HFFc6 (cell line): ENCODE results near the gene MAPK8IP2. TPM values are rescaled to one million over a fixed set of nuclear protein-coding genes. Genes with fewer than 3 reads are reported as not detected.
"Not testable (repeated sequence)": the region's sequence is repeated elsewhere in the genome, so short reads cannot be mapped to it uniquely, and the experiment has no call there.

Experiments
- DNase-seq: peaks from one replicate; pipeline ENCODE4 v3.0.0-alpha.2; 2018
- H3K27ac Mint-ChIP-seq: 2 replicates; pipeline ENCODE4 v1.8.0; 2020; ENCODE audit warnings: mild to moderate bottlenecking, mixed read lengths
- H3K27me3 Mint-ChIP-seq: 2 replicates; pipeline ENCODE4 v1.8.0; 2021; ENCODE audit warnings: mild to moderate bottlenecking, moderate library complexity, mixed read lengths; ENCODE audit not compliant: insufficient read depth
- H3K36me3 Mint-ChIP-seq: 2 replicates; pipeline ENCODE4 v1.8.0; 2021; ENCODE audit warnings: low read depth, mixed read lengths
- H3K4me1 Mint-ChIP-seq: 2 replicates; pipeline ENCODE4 v1.8.0; 2020; ENCODE audit warnings: low read depth, mixed read lengths
- H3K4me3 Mint-ChIP-seq: 2 replicates; pipeline ENCODE4 v1.8.0; 2020; ENCODE audit warnings: mild to moderate bottlenecking, moderate library complexity, mixed read lengths
- H3K9me3 Mint-ChIP-seq: 2 replicates; pipeline ENCODE4 v1.8.0; 2020; ENCODE audit warnings: mild to moderate bottlenecking, mixed read lengths
- total RNA-seq, 6 experiments: library from RNA; stranded (reverse); fragmentation: NEBNext Ultra II Directional; extraction: Animal tissue kit (Norgen Biotek cat#: 25700); gene quantifications; 2 replicates in 1 of 6; 3 replicates in 5 of 6; pipeline ENCODE4 v1.2.3, GENCODE V29; 2021
- TF ChIP-seq, protein P1 (sequence below): fragments of 200-600 bp; sonication (generic); IDR thresholded peaks from 2 replicates; pipeline ENCODE4 v1.5.0; 2021; ENCODE audit warnings: antibody characterized with exemption, mild to moderate bottlenecking

The MAPK8IP2 gene
- total RNA-seq, 6 experiments from 2014 or later, result 0.14 to 0.25 (median 0.15) TPM

DNA sequence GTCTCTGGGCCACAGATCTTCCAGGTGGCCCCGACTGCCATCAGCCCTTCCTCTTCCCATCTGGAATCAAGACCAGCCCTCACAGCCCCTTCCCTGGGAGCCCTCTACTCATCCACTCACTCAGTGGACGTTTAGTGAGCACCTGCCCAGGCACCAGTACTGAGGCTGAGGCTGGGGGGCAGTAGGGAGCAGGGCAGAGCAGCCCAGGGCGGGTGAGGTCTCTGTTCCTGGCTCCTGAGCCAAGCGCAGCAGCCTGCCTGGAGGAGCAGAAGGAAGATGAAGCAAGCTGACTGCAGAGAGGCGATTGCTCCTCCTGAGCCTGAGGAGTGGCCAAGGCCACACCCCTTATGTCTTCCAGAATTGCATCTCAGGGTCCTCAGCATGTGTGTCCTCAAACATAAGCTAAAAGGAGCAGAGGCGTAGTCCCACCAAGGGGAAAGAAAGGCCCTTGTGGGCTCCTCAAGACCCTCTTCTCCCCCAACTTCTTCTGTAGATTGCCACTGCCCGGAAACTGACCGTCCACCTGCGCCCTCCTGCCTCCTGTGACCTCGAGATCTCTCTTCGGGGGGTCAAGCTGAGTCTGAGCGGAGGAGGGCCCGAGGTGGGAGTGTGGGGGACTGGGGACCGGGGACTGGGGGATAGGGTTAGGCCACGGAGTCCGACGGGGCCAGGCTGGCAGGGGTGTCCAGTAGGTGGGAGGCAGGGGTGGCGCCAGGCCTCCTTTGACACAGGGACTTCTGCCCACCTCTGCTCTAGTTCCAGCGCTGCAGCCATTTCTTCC lies 5.8 kb downstream of the MAPK8IP2 start:
- H3K27ac Mint-ChIP-seq, result no peak overlapping the region
- H3K4me1 Mint-ChIP-seq, result no peaks in the 10 kb centered on the region; the same call in 1 of the 2 replicates
- TF ChIP-seq, protein P1, sequence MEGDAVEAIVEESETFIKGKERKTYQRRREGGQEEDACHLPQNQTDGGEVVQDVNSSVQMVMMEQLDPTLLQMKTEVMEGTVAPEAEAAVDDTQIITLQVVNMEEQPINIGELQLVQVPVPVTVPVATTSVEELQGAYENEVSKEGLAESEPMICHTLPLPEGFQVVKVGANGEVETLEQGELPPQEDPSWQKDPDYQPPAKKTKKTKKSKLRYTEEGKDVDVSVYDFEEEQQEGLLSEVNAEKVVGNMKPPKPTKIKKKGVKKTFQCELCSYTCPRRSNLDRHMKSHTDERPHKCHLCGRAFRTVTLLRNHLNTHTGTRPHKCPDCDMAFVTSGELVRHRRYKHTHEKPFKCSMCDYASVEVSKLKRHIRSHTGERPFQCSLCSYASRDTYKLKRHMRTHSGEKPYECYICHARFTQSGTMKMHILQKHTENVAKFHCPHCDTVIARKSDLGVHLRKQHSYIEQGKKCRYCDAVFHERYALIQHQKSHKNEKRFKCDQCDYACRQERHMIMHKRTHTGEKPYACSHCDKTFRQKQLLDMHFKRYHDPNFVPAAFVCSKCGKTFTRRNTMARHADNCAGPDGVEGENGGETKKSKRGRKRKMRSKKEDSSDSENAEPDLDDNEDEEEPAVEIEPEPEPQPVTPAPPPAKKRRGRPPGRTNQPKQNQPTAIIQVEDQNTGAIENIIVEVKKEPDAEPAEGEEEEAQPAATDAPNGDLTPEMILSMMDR, result 0 out of 2 replicates have a peak, but pooled peaks have one; percentile 11
- H3K4me3 Mint-ChIP-seq, result no peak overlapping the region
- no peak for DNase-seq
- peaks cover 52% of the 10 kb centered on the region for H3K27me3 Mint-ChIP-seq
- no peaks in the 10 kb centered on the region for H3K9me3 Mint-ChIP-seq
- H3K36me3 Mint-ChIP-seq, result no peaks in the 10 kb centered on the region

DNA sequence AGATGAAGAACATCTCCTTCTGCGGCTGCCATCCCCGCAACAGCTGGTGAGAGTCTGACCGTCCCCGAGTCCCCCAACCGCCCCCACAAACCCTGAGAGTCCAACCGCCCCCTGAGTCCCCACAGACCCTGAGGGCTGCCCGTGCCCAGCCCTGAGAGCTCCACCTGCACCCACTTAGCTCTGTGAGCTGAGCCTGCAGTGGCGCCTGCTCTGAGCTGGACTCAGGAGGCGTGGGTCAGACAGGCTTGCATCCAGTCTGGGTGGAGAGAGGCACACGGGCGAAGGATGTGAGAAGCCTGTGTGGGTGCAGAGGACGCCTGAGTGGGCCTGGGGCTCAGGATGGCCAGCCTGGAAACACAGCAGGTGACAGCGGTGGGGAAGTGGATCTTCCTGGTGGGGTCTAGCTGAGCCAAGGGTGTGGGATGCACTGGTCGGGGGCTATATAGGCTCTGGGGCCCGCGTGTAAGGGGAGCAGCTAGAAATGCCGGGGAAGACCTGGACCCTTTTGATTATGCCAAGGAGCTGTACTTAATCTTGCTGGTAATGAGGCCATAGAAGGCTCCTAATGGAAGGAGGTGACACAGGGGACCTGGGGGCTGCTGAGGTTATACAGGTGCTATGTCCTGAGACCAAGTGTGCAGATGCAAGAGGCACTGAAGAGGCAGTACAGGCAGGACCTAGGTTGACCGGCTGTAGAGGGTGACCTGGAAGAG lies 6.5 kb downstream of the MAPK8IP2 start:
- H3K4me3 Mint-ChIP-seq, result no peak overlapping the region
- TF ChIP-seq, protein P1, result no peak
- H3K27ac Mint-ChIP-seq, result no peak overlapping the region
- H3K9me3 Mint-ChIP-seq, result no peaks in the 10 kb centered on the region
- no peaks in the 10 kb centered on the region; the same call in 1 of the 2 replicates for H3K4me1 Mint-ChIP-seq
- DNase-seq, result no peak
- H3K36me3 Mint-ChIP-seq, result no peaks in the 10 kb centered on the region
- H3K27me3 Mint-ChIP-seq, result peaks cover 49% of the 10 kb centered on the region

DNA sequence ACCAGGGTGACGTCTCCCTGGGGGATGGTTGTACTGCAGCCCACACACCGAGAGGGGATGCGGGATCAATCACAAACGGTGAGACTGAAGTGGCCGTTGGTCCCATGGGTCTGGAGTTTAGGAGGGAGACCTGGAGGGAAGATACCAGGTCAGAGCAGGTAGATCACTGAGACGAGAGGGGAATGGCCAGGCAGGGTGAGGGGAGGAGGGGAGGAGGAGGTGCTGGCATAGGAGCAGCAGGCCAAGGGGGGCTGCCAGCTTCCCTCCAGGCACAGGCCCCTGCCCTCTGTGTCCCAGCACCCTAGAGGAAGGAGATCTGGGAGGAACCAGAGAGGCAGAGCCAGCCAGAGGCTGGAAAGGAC lies 7.0 kb downstream of the MAPK8IP2 start:
- Mint-ChIP-seq H3K27ac (no peak overlapping the region), H3K4me1 (no peaks in the 10 kb centered on the region)

DNA sequence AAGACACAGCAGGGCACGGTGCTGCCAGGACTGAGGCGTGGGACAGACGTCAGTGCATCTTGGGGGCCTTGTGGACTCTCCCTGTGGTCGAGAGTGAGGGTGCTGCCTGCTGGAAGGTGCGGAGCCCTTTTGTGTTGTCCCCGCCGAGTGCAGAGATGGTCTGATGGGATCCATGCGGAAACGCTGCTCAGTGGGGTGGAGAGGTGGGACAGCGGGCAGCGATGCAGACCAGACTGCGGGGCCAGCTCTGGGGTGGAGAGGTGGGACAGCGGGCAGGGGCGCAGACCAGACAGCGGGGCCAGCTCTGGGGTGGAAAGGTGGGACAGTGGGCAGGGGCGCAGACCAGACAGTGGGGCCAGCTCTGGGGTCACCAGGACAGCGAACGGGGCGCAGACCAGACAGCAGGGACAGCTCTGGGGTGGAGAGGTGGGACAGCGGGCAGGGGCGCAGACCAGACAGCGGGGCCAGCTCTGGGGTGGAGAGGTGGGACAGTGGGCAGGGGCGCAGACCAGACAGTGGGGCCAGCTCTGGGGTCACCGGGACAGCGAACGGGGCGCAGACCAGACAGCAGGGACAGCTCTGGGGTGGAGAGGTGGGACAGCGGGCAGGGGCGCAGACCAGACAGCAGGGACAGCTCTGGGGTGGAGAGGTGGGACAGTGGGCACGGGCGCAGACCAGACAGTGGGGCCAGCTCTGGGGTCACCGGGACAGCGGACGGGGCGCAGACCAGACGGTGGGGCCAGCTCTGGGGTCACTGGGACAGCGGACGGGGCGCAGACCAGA lies 7.7 kb downstream of the MAPK8IP2 start:
- H3K4me3 Mint-ChIP-seq, H3K4me1 Mint-ChIP-seq, DNase-seq, H3K27ac Mint-ChIP-seq, H3K36me3 Mint-ChIP-seq, H3K9me3 Mint-ChIP-seq: not testable (repeated sequence)
- H3K27me3 Mint-ChIP-seq, result peaks cover 42% of the 10 kb centered on the region

More for the DNA sequence above, 7.0 kb downstream of the MAPK8IP2 start:
- peaks cover 47% of the 10 kb centered on the region for H3K27me3 Mint-ChIP-seq
- H3K36me3 Mint-ChIP-seq, result no peaks in the 10 kb centered on the region
- no peak overlapping the region for H3K4me3 Mint-ChIP-seq
- TF ChIP-seq, protein P1, result no peak
- H3K9me3 Mint-ChIP-seq, result no peaks in the 10 kb centered on the region
- DNase-seq, result no peak

DNA sequence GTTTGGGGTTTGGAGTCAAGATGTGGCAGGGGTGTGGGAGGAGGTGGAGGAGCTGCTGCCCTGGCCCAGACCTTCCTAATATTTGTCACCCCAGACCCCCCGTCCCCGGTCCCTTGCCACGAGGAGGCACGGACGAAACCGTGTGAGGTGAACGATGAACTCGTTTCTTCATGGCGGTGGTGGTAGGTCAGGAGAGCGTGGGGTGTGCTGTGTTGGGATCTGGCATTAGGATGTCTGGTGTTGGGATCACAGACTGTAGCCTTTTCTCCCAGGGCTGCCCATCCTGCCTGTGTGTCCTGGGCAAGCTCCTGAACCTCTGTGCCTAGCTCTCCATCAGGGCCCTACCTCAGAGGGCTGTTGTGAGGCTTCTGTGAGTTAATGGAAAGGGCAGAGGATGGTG lies 8.4 kb downstream of the MAPK8IP2 start:
- Mint-ChIP-seq H3K4me3 (no peak overlapping the region), H3K4me1 (no peaks in the 10 kb centered on the region), H3K27me3 (peaks cover 43% of the 10 kb centered on the region), H3K9me3 (no peaks in the 10 kb centered on the region), H3K27ac (no peak overlapping the region), H3K36me3 (no peaks in the 10 kb centered on the region)
- DNase-seq, result no peak
- TF ChIP-seq, protein P1, result no peak
